ENCODE results near the gene FAM3A. TPM values are rescaled to one million over a fixed set of nuclear protein-coding genes. Genes with fewer than 3 reads are reported as not detected.
A peak's percentile ranks its signal among the peaks of the same experiment; 100 is the strongest.

The FAM3A gene
- total and polyA plus RNA-seq, 9 of the 15 experiments (the other 6 are each of a cell fraction or from before 2014, with no cell fraction given) = 0.75 to 70.6 (median 27.0) TPM

DNA sequence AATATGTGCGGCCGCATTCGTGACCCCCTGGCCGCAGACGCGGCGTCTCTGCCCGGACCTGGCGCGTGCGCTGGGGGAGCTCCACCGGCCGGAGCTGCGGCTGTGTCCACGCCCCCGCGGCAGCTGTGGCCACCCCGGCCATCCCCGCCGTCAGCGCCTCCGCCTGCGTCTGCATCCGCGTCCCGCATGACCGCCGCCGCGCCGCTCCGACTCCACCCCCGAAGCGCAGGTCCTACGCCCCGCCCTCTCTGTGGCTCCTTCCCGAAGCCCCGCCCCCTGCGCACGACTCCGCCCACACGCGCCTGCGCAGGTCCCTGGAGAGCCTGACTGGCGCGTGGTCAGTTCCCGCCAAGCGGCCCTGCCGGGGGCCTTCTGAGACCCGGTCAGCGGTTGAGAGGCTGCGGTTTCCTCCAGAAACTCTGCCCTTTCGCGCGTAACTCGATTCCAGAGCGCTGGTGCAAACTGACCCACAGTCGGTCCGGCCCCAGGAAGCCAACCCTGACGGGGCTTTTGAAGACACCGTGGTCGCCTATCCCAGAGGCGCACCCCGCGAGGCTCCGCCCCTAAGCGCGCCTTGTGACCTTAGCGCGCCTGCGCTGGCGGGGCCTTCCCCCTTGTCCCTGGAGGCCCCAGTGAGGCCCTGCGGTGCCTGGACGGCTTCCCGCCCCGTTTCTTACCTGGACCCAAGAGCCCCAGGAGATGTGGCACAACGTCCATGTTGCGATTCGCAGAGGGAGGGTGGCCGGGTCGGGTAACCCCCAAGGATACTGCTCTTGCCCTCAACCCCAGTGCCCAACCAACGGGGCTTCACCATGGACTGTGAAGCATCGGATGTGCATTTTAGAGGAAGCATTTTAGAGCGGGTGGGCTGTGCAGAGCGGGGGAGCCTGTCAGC is 37.1 kb downstream of the FAM3A start, which contains the start of gene LAGE3 (continued):
- TF ChIP-seq, protein P1, sequence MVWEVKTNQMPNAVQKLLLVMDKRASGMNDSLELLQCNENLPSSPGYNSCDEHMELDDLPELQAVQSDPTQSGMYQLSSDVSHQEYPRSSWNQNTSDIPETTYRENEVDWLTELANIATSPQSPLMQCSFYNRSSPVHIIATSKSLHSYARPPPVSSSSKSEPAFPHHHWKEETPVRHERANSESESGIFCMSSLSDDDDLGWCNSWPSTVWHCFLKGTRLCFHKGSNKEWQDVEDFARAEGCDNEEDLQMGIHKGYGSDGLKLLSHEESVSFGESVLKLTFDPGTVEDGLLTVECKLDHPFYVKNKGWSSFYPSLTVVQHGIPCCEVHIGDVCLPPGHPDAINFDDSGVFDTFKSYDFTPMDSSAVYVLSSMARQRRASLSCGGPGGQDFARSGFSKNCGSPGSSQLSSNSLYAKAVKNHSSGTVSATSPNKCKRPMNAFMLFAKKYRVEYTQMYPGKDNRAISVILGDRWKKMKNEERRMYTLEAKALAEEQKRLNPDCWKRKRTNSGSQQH (CRISPR knock-in tag; IDR thresholded peaks at IDR 0.05) = no peak
- TF ChIP-seq ZNF224 (CRISPR knock-in tag; IDR thresholded peaks at IDR 0.05) (no peak), E2F6 (IDR thresholded peaks at IDR 0.05; ENCODE audit: borderline replicate concordance in 1 of 2, extremely low read depth in 1 of 2, insufficient read depth in 1 of 2, insufficient read length in 1 of 2, low read depth in 1 of 2, low read length in 1 of 2, poor library complexity in 1 of 2, severe bottlenecking in 1 of 2) (peak; percentile 99 to 100), KDM1A (IDR thresholded peaks at IDR 0.05) (no peak), MTA2 (IDR thresholded peaks at IDR 0.05; ENCODE audit: low read depth) (no peak), ZNF354B (CRISPR knock-in tag; IDR thresholded peaks at IDR 0.05) (no peak), HDGF (IDR thresholded peaks at IDR 0.05) (no peak), POU5F1 (IDR thresholded peaks at IDR 0.05; ENCODE audit: borderline replicate concordance, low read depth, low read length, partially characterized antibody) (peak; percentile 41), NBN (IDR thresholded peaks at IDR 0.05; ENCODE audit: low read depth) (peak; percentile 47; the same call in 1 of the 2 replicates), ZNF347 (CRISPR knock-in tag; IDR thresholded peaks at IDR 0.05; ENCODE audit: low read depth) (no peak), POLR2H (tag; IDR thresholded peaks at IDR 0.05; ENCODE audit: low read depth) (peak; percentile 67), ETS1 (conservative IDR thresholded peaks at IDR 0.05; ENCODE audit: control insufficient read depth, low read depth, low read length) (peak; percentile 82), HEY1 (CRISPR knock-in tag; IDR thresholded peaks at IDR 0.05; ENCODE audit: borderline replicate concordance) (no peak), ARHGAP35 (IDR thresholded peaks at IDR 0.05; ENCODE audit: partially characterized antibody) (no peak), ZNF830 (CRISPR knock-in tag; IDR thresholded peaks at IDR 0.05) (no peak), TAF9B (IDR thresholded peaks at IDR 0.05; ENCODE audit: partially characterized antibody) (peak; percentile 55)
- TF ChIP-seq, protein P2, sequence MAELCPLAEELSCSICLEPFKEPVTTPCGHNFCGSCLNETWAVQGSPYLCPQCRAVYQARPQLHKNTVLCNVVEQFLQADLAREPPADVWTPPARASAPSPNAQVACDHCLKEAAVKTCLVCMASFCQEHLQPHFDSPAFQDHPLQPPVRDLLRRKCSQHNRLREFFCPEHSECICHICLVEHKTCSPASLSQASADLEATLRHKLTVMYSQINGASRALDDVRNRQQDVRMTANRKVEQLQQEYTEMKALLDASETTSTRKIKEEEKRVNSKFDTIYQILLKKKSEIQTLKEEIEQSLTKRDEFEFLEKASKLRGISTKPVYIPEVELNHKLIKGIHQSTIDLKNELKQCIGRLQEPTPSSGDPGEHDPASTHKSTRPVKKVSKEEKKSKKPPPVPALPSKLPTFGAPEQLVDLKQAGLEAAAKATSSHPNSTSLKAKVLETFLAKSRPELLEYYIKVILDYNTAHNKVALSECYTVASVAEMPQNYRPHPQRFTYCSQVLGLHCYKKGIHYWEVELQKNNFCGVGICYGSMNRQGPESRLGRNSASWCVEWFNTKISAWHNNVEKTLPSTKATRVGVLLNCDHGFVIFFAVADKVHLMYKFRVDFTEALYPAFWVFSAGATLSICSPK (IDR thresholded peaks at IDR 0.05; ENCODE audit: borderline replicate concordance) = no peak
- TF ChIP-seq, protein P3, sequence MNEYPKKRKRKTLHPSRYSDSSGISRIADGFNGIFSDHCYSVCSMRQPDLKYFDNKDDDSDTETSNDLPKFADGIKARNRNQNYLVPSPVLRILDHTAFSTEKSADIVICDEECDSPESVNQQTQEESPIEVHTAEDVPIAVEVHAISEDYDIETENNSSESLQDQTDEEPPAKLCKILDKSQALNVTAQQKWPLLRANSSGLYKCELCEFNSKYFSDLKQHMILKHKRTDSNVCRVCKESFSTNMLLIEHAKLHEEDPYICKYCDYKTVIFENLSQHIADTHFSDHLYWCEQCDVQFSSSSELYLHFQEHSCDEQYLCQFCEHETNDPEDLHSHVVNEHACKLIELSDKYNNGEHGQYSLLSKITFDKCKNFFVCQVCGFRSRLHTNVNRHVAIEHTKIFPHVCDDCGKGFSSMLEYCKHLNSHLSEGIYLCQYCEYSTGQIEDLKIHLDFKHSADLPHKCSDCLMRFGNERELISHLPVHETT (CRISPR knock-in tag; conservative IDR thresholded peaks at IDR 0.05 in 1 of 2, IDR thresholded peaks at IDR 0.05 in 1 of 2) = peak in 1 of 2 experiments; percentile 72; a peak in 2 of 4 replicates
